ENCODE results near the gene NAV2. TPM values are rescaled to one million over a fixed set of nuclear protein-coding genes. Genes with fewer than 3 reads are reported as not detected.

NAV2 gene
- total RNA-seq, 1 experiment from 2014 or later: 8.8 TPM

GRCh38 chr11:19683862-19684491 is 28.7 kb upstream of the NAV2 start:
- no peak for DNase-seq (ENCODE audit: low spot score)

- DNase-seq (ENCODE audit: low spot score): no peak
These were observed 26.4 kb upstream of the NAV2 start for GRCh38 chr11:19686234-19686633.

GRCh38 chr11:19687392-19687791 is 25.2 kb upstream of the NAV2 start:
- DNase-seq (ENCODE audit: low spot score): no peak

- DNase-seq (ENCODE audit: low spot score): no peak
These were observed 23.2 kb upstream of the NAV2 start for GRCh38 chr11:19689281-19690000.

- no peak for DNase-seq (ENCODE audit: low spot score)
These were observed 21.8 kb upstream of the NAV2 start for GRCh38 chr11:19690885-19691284.

GRCh38 chr11:19691815-19692500 is 20.7 kb upstream of the NAV2 start:
- DNase-seq (ENCODE audit: low spot score): no peak

GRCh38 chr11:19693146-19693545 is 19.5 kb upstream of the NAV2 start:
- DNase-seq (ENCODE audit: low spot score): no peak

GRCh38 chr11:19694796-19695345 is 17.8 kb upstream of the NAV2 start:
- no peak for DNase-seq (ENCODE audit: low spot score)

GRCh38 chr11:19696073-19696472 is 16.6 kb upstream of the NAV2 start:
- DNase-seq (ENCODE audit: low spot score): no peak

- no peak for DNase-seq (ENCODE audit: low spot score)
These were observed 15.7 kb upstream of the NAV2 start for GRCh38 chr11:19696904-19697303.

GRCh38 chr11:19697721-19698121 is 14.9 kb upstream of the NAV2 start:
- DNase-seq (ENCODE audit: low spot score): no peak

- no peak for DNase-seq (ENCODE audit: low spot score)
These were observed 13.9 kb upstream of the NAV2 start for GRCh38 chr11:19698493-19699292.

GRCh38 chr11:19701421-19701820 is 11.2 kb upstream of the NAV2 start:
- no peak for DNase-seq (ENCODE audit: low spot score)

- DNase-seq (ENCODE audit: low spot score): no peak
These were observed 10.0 kb upstream of the NAV2 start for GRCh38 chr11:19702620-19703019.

- no peak for DNase-seq (ENCODE audit: low spot score)
These were observed 9.4 kb upstream of the NAV2 start for GRCh38 chr11:19703211-19703610.

GRCh38 chr11:19704213-19704612 is 8.4 kb upstream of the NAV2 start:
- no peak for DNase-seq (ENCODE audit: low spot score)

- no peak for DNase-seq (ENCODE audit: low spot score)
These were observed 6.7 kb upstream of the NAV2 start for GRCh38 chr11:19705936-19706335.

- DNase-seq (ENCODE audit: low spot score): no peak
These were observed 741 bp upstream of the NAV2 start for GRCh38 chr11:19711911-19712280.

GRCh38 chr11:19713196-19714021 is 772 bp downstream of the NAV2 start:
- DNase-seq (ENCODE audit: low spot score): no peak

GRCh38 chr11:19714022-19714386 is 1.4 kb downstream of the NAV2 start:
- no peak for DNase-seq (ENCODE audit: low spot score)

Data from A172 (cell line).